ENCODE measurements around the gene RNF41. TPM values are rescaled to one million over a fixed set of nuclear protein-coding genes. Genes with fewer than 3 reads are reported as not detected.
A peak's percentile ranks its signal among the peaks of the same experiment; 100 is the strongest.

Gene RNF41
- total and polyA plus RNA-seq, 2 of the 13 experiments (the other 11 are each of a cell fraction or from before 2014, with no cell fraction given) = 27.1 to 39.4 TPM

- TF ChIP-seq ZNF746 (CRISPR knock-in tag; IDR thresholded peaks at IDR 0.05) (no peak), CEBPZ (IDR thresholded peaks at IDR 0.05; ENCODE audit: low read length) (no peak), GABPB1 (CRISPR knock-in tag; IDR thresholded peaks at IDR 0.05) (no peak), WIZ (CRISPR knock-in tag; IDR thresholded peaks at IDR 0.05) (no peak), SIN3A (IDR thresholded peaks at IDR 0.05; ENCODE audit: borderline replicate concordance, low read depth, low read length) (0 out of 2 replicates have a peak, but pooled peaks have one; percentile 15), STAT6 (CRISPR knock-in tag; IDR thresholded peaks at IDR 0.05; ENCODE audit: borderline replicate concordance) (no peak), RBM22 (optimal IDR thresholded peaks at IDR 0.05; ENCODE audit: low read length) (no peak), ZNF839 (CRISPR knock-in tag; IDR thresholded peaks at IDR 0.05; ENCODE audit: borderline replicate concordance) (no peak), ZNF547 (CRISPR knock-in tag; IDR thresholded peaks at IDR 0.05) (no peak), NR2C2 (CRISPR knock-in tag; IDR thresholded peaks at IDR 0.05; ENCODE audit: borderline replicate concordance) (no peak), ZBTB3 (CRISPR knock-in tag; IDR thresholded peaks at IDR 0.05; ENCODE audit: borderline replicate concordance, low read depth) (no peak; the same call in 1 of the 2 replicates), ZNF430 (CRISPR knock-in tag; IDR thresholded peaks at IDR 0.05) (peak; percentile 30; the same call in 1 of the 2 replicates), TCF7L2 (IDR thresholded peaks at IDR 0.05; ENCODE audit: low read depth, low read length) (no peak), GTF3A (CRISPR knock-in tag; conservative IDR thresholded peaks at IDR 0.05) (no peak), HBP1 (CRISPR knock-in tag; IDR thresholded peaks at IDR 0.05; ENCODE audit: low read depth) (0 out of 2 replicates have a peak, but pooled peaks have one; percentile 52), TSC22D2 (CRISPR knock-in tag; IDR thresholded peaks at IDR 0.05; ENCODE audit: borderline replicate concordance) (no peak), STAT5B (CRISPR knock-in tag; IDR thresholded peaks at IDR 0.05) (no peak), ZNF614 (CRISPR knock-in tag; IDR thresholded peaks at IDR 0.05; ENCODE audit: borderline replicate concordance) (no peak), RFX1 (IDR thresholded peaks at IDR 0.05) (no peak), ZNF12 (CRISPR knock-in tag; IDR thresholded peaks at IDR 0.05) (no peak), KMT2B (CRISPR knock-in tag; IDR thresholded peaks at IDR 0.05) (no peak), RNF219 (CRISPR knock-in tag; IDR thresholded peaks at IDR 0.05) (no peak)
These were observed 62.7 kb downstream of the RNF41 start (continued) for GRCh38 chr12:56158926-56159461.

All from HepG2 (cell line).